GM12872 (cell line): ENCODE results near the gene TBCB.

Source experiments
- CTCF ChIP-seq: IDR thresholded peaks from 3 replicates; pipeline ENCODE4 v1.5.1; 2011; ENCODE audit warnings: low read depth, mild to moderate bottlenecking, low read length, moderate library complexity; ENCODE audit not compliant: insufficient read depth

The TBCB gene

DNA sequence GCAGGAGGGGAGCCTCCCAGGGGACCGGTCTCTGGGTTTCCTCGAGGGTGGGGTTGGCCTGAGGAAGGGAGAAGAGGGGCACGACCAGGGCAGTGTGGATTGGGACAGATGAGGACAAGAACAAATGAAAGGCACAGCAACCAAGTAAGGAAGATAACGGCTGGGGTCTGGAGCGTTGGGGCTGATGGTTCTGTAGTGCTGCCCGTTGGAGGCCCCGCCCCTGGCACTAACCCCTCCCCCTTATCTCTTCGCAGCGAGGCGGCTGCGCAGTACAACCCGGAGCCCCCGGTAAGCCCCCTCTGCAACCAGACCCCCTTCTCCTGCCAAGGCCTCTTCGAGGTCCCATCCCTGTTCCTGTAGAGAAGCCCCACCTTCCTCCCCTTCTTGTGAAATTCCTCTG lies 26.8 kb downstream of the TBCB start:
- no peak for TF ChIP-seq CTCF

GRCh38 chr19:36142496-36142895 lies 27.2 kb downstream of the TBCB start:
- TF ChIP-seq CTCF: no peak

DNA sequence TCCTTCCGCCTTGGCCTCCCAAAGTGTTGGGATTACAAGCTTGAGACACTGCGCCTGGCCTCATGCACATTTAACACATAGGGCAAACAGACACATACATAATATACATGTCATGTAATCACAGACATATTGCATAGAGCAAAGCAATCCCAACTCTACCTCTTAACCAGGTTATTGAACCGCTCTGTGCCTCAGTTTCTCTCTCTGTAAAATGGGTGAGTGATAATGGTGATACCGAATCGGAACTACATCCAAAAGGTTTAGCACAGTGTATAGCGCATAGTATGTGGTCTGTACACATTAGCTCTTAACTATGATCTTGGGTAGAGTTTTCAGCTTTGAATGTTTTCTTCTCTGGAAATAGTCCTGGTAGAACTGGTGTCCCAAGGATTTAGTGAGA lies 29.4 kb downstream of the TBCB start:
- no peak for TF ChIP-seq CTCF

DNA sequence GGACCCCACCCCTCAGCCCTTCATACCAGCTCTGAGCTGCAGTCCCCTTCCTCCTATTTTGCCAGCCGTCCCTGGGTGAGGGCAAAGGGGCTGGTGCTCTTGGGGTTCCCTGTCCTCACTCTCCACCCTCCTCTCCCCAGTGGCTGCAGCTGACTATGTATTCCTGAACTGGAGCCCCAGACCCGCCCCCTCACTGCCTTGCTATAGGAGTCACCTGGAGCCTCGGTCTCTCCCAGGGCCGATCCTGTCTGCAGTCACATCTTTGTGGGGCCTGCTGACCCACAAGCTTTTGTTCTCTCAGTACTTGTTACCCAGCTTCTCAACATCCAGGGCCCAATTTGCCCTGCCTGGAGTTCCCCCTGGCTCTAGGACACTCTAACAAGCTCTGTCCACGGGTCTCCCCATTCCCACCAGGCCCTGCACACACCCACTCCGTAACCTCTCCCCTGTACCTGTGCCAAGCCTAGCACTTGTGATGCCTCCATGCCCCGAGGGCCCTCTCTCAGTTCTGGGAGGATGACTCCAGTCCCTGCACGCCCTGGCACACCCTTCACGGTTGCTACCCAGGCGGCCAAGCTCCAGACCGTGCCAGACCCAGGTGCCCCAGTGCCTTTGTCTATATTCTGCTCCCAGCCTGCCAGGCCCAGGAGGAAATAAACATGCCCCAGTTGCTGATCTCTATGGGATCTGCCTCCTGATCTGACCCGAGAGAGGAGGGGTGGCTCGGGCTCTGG lies 34.6 kb downstream of the TBCB start:
- TF ChIP-seq CTCF: no peak

DNA sequence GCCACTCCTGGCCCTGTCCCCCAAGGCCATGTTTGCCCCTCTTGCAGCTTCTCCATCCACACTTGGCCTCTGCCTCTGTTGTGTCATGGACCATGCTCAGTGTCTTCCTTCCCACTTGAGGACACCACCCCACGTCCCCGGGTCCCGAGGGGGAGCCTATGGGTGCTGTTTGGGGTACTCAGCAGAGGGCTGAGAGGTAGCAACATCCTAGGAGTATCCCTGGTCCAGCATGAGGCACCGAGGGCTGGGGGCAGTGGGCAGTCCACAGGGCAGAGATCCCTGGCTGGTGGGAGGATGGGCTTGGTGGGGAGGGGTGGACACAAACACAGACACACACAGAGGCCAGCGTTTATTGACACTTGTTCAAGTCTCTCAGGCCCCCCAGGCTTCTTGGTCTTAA lies 35.3 kb downstream of the TBCB start:
- no peak for TF ChIP-seq CTCF

DNA sequence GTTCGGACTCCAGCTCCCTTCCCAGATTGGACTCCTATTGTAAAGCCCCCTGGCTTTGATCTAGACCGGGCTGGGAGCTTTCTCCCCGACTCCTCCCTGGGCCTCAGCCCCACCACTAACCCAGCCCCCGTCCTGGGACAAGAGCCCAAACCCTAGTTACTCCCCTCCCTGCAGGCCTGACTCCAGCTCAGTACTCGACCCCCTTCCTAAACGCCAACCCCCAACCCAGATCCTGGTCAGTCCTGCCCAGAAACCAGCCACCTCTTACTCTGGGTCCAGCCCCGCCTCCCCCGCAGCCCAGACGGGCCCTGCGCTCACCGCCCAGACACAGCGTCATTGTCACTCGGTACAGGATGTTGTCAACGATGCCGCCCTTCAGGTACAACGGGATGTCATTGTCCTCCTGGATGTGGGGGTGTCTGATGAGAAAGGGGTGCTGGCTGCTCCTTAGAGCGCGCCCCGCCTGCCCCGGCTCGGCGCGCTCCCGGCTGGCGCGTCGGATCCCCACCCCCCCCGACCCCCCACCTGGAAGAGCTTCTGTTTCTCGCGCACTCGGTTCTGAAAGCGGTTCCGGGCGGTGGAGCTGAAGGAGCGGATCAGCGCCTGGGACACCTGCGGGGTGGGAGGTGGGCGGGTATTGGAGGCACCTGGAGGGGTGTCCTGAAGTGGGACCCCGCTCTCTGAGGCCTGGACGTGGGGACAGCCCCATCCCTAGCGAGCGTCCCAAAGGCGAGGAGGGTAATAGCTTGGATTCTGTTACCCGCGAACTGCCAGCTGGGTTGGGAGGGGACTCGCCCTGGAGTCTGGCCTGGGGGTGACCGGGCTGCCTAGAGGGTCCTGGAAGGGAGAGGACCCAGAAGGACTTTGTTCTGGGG lies 36.1 kb downstream of the TBCB start:
- no peak for TF ChIP-seq CTCF

GRCh38 chr19:36152019-36152351 lies 36.7 kb downstream of the TBCB start:
- TF ChIP-seq CTCF: no peak
